K562 (cell line): ENCODE results near the gene FRMD1. TPM values are rescaled to one million over a fixed set of nuclear protein-coding genes. Genes with fewer than 3 reads are reported as not detected.

ENCODE experiments used
- ATAC-seq: fragments of 200-7000 bp; cut with Tn5 transposase; 3 replicates; pipeline ENCODE4 v1.9.1; 2020; ENCODE audit warnings: moderate library complexity
- BruUV-seq: library from RNA; stranded (reverse); fragments of 400-500 nt; replicated peaks from 2 replicates; lab custom pipeline; 2021; lab: Mats Ljungman, UMichigan
- CTCF ChIA-PET: fragments of 300-600 bp; formaldehyde crosslinking; extraction: SDS; loops from one replicate; lab custom pipeline; 2021; ENCODE audit warnings: low intra/inter-chr PET ratio; lab: Yijun Ruan, JAX
- POLR2A ChIA-PET: fragments of 300-600, 350-650 bp; sonication (Branson Sonifier 250); formaldehyde crosslinking; extraction: SDS; loops from one replicate; lab custom pipeline; 2021; ENCODE audit warnings: antibody characterized with exemption, inconsistent platforms; lab: Yijun Ruan, JAX
- DNase-seq, 4 experiments: peaks; one replicate each; pipeline versions ENCODE4 v3.0.0 to v3.0.0-alpha.2; 2011 to 2018; ENCODE audit warnings: low spot score in 3 of 4, mixed read lengths in 3 of 4; ENCODE audit errors: extremely low read depth in 1 of 4
- FAIRE-seq: peaks from 2 replicates; lab custom pipeline; 2011; peaks lifted over from hg19 to GRCh38; lab: Jason Lieb, UNC
- H2AFZ ChIP-seq: 2 replicates; pipeline ENCODE4 v1.6.0; 2011; ENCODE audit warnings: low read depth, low read length, control low read depth, inconsistent platforms
- H3K27ac ChIP-seq: fragments of 200-600 bp; 3 replicates; pipeline ENCODE4 v1.8.0; 2011; ENCODE audit warnings: low read depth, mild to moderate bottlenecking, control low read depth, inconsistent platforms, low read length, moderate library complexity, mixed read lengths; ENCODE audit errors: extremely low read depth
- H3K27me3 ChIP-seq, 2 experiments: fragments of 300-600 bp in 1 of 2; 2 replicates in 1 of 2; 3 replicates in 1 of 2; pipeline versions ENCODE4 v1.6.0 to v1.8.0; 2011; ENCODE audit warnings: inconsistent platforms in 2 of 2, low read length in 2 of 2, mild to moderate bottlenecking in 1 of 2, mixed read lengths in 1 of 2, moderate library complexity in 1 of 2; ENCODE audit not compliant: control insufficient read depth in 2 of 2, insufficient read depth in 2 of 2
- H3K36me3 ChIP-seq: fragments of 300-600 bp; 3 replicates; pipeline ENCODE4 v1.8.0; 2011; ENCODE audit warnings: mild to moderate bottlenecking, low read length, inconsistent platforms; ENCODE audit not compliant: control insufficient read depth, insufficient read depth
- H3K4me1 ChIP-seq, 2 experiments: fragments of 200-600 bp in 1 of 2; replicated peaks in 1 of 2; 2 replicates in 1 of 2; 3 replicates in 1 of 2; pipeline versions ENCODE4 v1.5.1 to v1.8.0; 2011; ENCODE audit warnings: inconsistent platforms in 2 of 2, low read length in 2 of 2, mild to moderate bottlenecking in 1 of 2, mixed read lengths in 1 of 2, moderate library complexity in 1 of 2; ENCODE audit not compliant: control insufficient read depth in 2 of 2, insufficient read depth in 2 of 2
- H3K4me2 ChIP-seq: 2 replicates; pipeline ENCODE4 v1.6.1; 2011; ENCODE audit warnings: low read length, control low read depth, inconsistent platforms, mixed read lengths; ENCODE audit not compliant: insufficient read depth
- H3K4me3 ChIP-seq: fragments of 200-600 bp; sonication (generic), shearing (Covaris generic); 2 replicates; pipeline ENCODE4 v1.5.1; 2016; ENCODE audit warnings: control low read depth, inconsistent platforms
- H3K79me2 ChIP-seq: fragments of 200-600 bp; 3 replicates; pipeline ENCODE4 v1.8.0; 2011; ENCODE audit warnings: low read length, inconsistent platforms; ENCODE audit not compliant: control insufficient read depth, insufficient read depth
- H3K9ac ChIP-seq, 2 experiments: 2 replicates each; pipeline versions ENCODE4 v1.6.0 to v1.6.1; 2011; ENCODE audit warnings: low read depth in 2 of 2, low read length in 2 of 2, control low read depth in 1 of 2, inconsistent platforms in 1 of 2, mild to moderate bottlenecking in 1 of 2, mixed read lengths in 1 of 2; ENCODE audit not compliant: insufficient read depth in 1 of 2
- H3K9me1 ChIP-seq: one replicate; pipeline ENCODE4 v1.6.0; 2011; ENCODE audit warnings: inconsistent platforms, mild to moderate bottlenecking, low read length, moderate library complexity; ENCODE audit not compliant: control insufficient read depth, insufficient read depth
- H3K9me3 ChIP-seq: replicated peaks from 2 replicates; pipeline ENCODE4 v1.5.1; 2011; ENCODE audit warnings: low read depth, low read length, inconsistent platforms; ENCODE audit not compliant: control insufficient read depth, insufficient read depth
- H4K20me1 ChIP-seq: replicated peaks from 2 replicates; pipeline ENCODE4 v1.6.1; 2011; ENCODE audit warnings: low read length, inconsistent platforms, mixed read lengths; ENCODE audit not compliant: control insufficient read depth, insufficient read depth
- BHLHE40 ChIP-seq: IDR thresholded peaks from 2 replicates; pipeline ENCODE4 v1.6.1; 2011; ENCODE audit warnings: low read length, improper control_type of control experiment
- ILK ChIP-seq: fragments of 450-650 bp; IDR thresholded peaks from 2 replicates; pipeline ENCODE4 v1.6.1; 2016; ENCODE audit warnings: missing genetic modification characterization, low read depth, mild to moderate bottlenecking, missing compliant biosample characterization, moderate library complexity, borderline replicate concordance
- IRF9 ChIP-seq: fragments of 450-650 bp; IDR thresholded peaks from 2 replicates; pipeline ENCODE4 v1.6.1; 2016; ENCODE audit warnings: missing biosample characterization, missing genetic modification characterization
- NFATC3 ChIP-seq: fragments of 450-650 bp; IDR thresholded peaks from 2 replicates; pipeline ENCODE4 v1.6.1; 2017; ENCODE audit warnings: mild to moderate bottlenecking
- PML ChIP-seq: IDR thresholded peaks from 2 replicates; pipeline ENCODE4 v1.6.1; 2012; ENCODE audit warnings: low read length, inconsistent platforms
- SRSF1 ChIP-seq: fragments of 200-400 bp; formaldehyde crosslinking; IDR thresholded peaks from 2 replicates; pipeline ENCODE4 v1.6.1; 2017; ENCODE audit warnings: mild to moderate bottlenecking, low read depth, low read length, moderate library complexity
- ZNF583 ChIP-seq: fragments of 250-450 bp; sonication (Bioruptor Pico); IDR thresholded peaks from 2 replicates; pipeline ENCODE4 v1.4.0; 2020
- WGBS: fragments of 100-300 bp; shearing (Covaris generic); methylation state at CpG from one replicate; pipeline ENCODE4 v1.1.6; 2016; ENCODE audit warnings: low coverage, mixed read lengths; ENCODE audit not compliant: insufficient coverage; ENCODE audit errors: missing lambda C conversion rate; 5-methylcytosine and 5-hydroxymethylcytosine counted together
- in situ Hi-C: fragments of 300-500 bp; cut with MboI; formaldehyde crosslinking; loops from 4 replicates; pipeline ENCODE4 v1.15.0; 2018; ENCODE audit warnings: inconsistent platforms, mixed read lengths
- intact Hi-C: fragments of 100-400 bp; cut with micrococcal nuclease; formaldehyde crosslinking; loops from 2 replicates; pipeline ENCODE4 v1.14.2; 2022
- polyA plus RNA-seq, 8 experiments: library from polyadenylated mRNA; depleted of rRNA in 4 of 8; stranded (reverse) in 5 of 8; unstranded in 3 of 8; fragments of >200 nt; fragmentation: Nextera tagmentation in 2 of 8; fragmentation: Illumina TruSeq in 1 of 8; extraction: Ambion mirVana in 2 of 8; extraction: Trizol in 1 of 8; gene quantifications; 2 replicates each; pipeline versions ENCODE4 v1.2.1 to v1.2.3, GENCODE V29; 2011 to 2014; ENCODE audit warnings: inconsistent platforms in 1 of 8, missing spikeins in 1 of 8
- total RNA-seq, 7 experiments: library from RNA; depleted of rRNA in 6 of 7; stranded (reverse); fragments of >200 nt in 6 of 7; fragmentation: Illumina TruSeq in 2 of 7; extraction: Trizol in 2 of 7; gene quantifications; 2 replicates each; pipeline versions ENCODE4 v1.2.1 to v1.2.3, GENCODE V29; 2011 to 2021; ENCODE audit warnings: low replicate concordance in 1 of 7
- TF ChIP-seq, protein P1 (sequence below): fragments of 450-650 bp; IDR thresholded peaks from 2 replicates; pipeline ENCODE4 v1.6.1; 2017; ENCODE audit warnings: antibody characterized with exemption, mild to moderate bottlenecking

FRMD1 gene
- total and polyA plus RNA-seq, 9 of the 15 experiments (the other 6 are each of a cell fraction or from before 2014, with no cell fraction given) = 0.01 to 0.04 (median 0.01) TPM; not detected in 6

GRCh38 chr6:168015009-168015408, 64.0 kb downstream of the FRMD1 start:
- no TSS peak for BruUV-seq
- no peaks in the 10 kb centered on the region for H3K79me2 ChIP-seq
- intact Hi-C loops = no loop called here
- 0% methylated on average over 4 of the region's 4 CpGs for WGBS
- H3K27me3 ChIP-seq = peaks cover 36 to 43% of the 10 kb centered on the region in 2 experiments
- DNase-seq (no peak), ATAC-seq (no peak), FAIRE-seq (no peak)
- H3K9me1 ChIP-seq = no peaks in the 10 kb centered on the region
- H3K4me1 ChIP-seq = no peaks in the 10 kb centered on the region
- CTCF ChIA-PET = no interaction called here
- no peak overlapping the region for H3K9ac ChIP-seq
- no peaks in the 10 kb centered on the region for H3K36me3 ChIP-seq
- in situ Hi-C loops = no loop called here
- POLR2A ChIA-PET = no interaction called here
- peaks cover 6% of the 10 kb centered on the region; the same call in 1 of the 2 replicates for H3K9me3 ChIP-seq
- no peak overlapping the region for H3K27ac ChIP-seq
- no peak overlapping the region for H3K4me2 ChIP-seq
- H4K20me1 ChIP-seq = no peaks in the 10 kb centered on the region
- H2AFZ ChIP-seq = no peak overlapping the region
- no peak overlapping the region for H3K4me3 ChIP-seq
- no peak for TF ChIP-seq NFATC3
- no peak for TF ChIP-seq BHLHE40
- TF ChIP-seq, all 486 proteins: peak for 0

DNA sequence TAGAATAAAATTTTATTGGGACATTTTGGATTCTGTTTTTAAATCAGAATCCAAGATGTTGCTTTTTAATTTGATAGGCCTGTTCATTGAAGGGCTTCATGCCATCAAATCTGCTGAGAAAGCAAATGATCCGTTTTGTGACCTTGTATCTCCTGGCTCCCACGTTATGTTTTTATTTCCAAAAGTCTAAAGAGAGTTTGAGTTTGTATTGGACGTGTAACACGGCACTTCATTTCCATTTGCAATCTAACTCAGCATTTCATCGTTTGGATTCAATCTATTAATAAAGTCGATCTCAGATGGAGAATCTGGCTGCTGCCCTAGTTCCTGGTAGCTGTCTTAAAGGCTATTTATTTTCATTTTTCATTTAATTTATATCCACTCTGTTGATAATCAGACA, 64.6 kb downstream of the FRMD1 start:
- ChIA-PET POLR2A (no interaction called here), CTCF (no interaction called here)
- FAIRE-seq = no peak
- Histone ChIP-seq H4K20me1 (no peaks in the 10 kb centered on the region), H3K27ac (no peak overlapping the region), H3K27me3 (peaks cover 35 to 37% of the 10 kb centered on the region in 2 experiments), H3K36me3 (no peaks in the 10 kb centered on the region), H3K9me1 (no peaks in the 10 kb centered on the region), H3K4me1 (no peaks in the 10 kb centered on the region), H2AFZ (no peak overlapping the region), H3K9ac (no peak overlapping the region), H3K4me2 (no peak overlapping the region), H3K9me3 (peaks cover 6% of the 10 kb centered on the region; the same call in 1 of the 2 replicates), H3K4me3 (no peak overlapping the region), H3K79me2 (no peaks in the 10 kb centered on the region)
- DNase-seq = no peak
- under 1% methylated on average over 6 of the region's 6 CpGs for WGBS
- intact Hi-C loops (no loop called here), in situ Hi-C loops (no loop called here)
- no TSS peak for BruUV-seq
- no peak for ATAC-seq
- TF ChIP-seq PML (no peak), SRSF1 (no peak), ILK (tag) (no peak), ZNF583 (CRISPR knock-in tag) (no peak), IRF9 (tag) (no peak)
- TF ChIP-seq, protein P1, sequence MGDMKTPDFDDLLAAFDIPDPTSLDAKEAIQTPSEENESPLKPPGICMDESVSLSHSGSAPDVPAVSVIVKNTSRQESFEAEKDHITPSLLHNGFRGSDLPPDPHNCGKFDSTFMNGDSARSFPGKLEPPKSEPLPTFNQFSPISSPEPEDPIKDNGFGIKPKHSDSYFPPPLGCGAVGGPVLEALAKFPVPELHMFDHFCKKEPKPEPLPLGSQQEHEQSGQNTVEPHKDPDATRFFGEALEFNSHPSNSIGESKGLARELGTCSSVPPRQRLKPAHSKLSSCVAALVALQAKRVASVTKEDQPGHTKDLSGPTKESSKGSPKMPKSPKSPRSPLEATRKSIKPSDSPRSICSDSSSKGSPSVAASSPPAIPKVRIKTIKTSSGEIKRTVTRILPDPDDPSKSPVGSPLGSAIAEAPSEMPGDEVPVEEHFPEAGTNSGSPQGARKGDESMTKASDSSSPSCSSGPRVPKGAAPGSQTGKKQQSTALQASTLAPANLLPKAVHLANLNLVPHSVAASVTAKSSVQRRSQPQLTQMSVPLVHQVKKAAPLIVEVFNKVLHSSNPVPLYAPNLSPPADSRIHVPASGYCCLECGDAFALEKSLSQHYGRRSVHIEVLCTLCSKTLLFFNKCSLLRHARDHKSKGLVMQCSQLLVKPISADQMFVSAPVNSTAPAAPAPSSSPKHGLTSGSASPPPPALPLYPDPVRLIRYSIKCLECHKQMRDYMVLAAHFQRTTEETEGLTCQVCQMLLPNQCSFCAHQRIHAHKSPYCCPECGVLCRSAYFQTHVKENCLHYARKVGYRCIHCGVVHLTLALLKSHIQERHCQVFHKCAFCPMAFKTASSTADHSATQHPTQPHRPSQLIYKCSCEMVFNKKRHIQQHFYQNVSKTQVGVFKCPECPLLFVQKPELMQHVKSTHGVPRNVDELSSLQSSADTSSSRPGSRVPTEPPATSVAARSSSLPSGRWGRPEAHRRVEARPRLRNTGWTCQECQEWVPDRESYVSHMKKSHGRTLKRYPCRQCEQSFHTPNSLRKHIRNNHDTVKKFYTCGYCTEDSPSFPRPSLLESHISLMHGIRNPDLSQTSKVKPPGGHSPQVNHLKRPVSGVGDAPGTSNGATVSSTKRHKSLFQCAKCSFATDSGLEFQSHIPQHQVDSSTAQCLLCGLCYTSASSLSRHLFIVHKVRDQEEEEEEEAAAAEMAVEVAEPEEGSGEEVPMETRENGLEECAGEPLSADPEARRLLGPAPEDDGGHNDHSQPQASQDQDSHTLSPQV = no peak
